IMR-90 (cell line): ENCODE measurements around the gene DLL3.

ENCODE experiments used
- CEBPB ChIP-seq: IDR thresholded peaks from 2 replicates; pipeline ENCODE4 v1.6.1; 2012; ENCODE audit warnings: low read depth, low read length, improper control_type of control experiment
- CTCF ChIP-seq: conservative IDR thresholded peaks from 2 replicates; pipeline ENCODE4 v1.5.1; 2012; ENCODE audit warnings: mild to moderate bottlenecking, low read depth, low read length, improper control_type of control experiment
- FOS ChIP-seq: fragments of 150-350 bp; IDR thresholded peaks from 2 replicates; pipeline ENCODE4 v1.6.1; 2016; ENCODE audit warnings: low read depth, low read length
- POLR2A ChIP-seq: IDR thresholded peaks from 2 replicates; pipeline ENCODE4 v1.6.1; 2012; ENCODE audit warnings: mild to moderate bottlenecking, low read depth, low read length
- RAD21 ChIP-seq: IDR thresholded peaks from 2 replicates; pipeline ENCODE4 v1.6.1; 2012; ENCODE audit warnings: low read length, improper control_type of control experiment
- RFX5 ChIP-seq: IDR thresholded peaks from 2 replicates; pipeline ENCODE4 v1.8.0; 2012; ENCODE audit warnings: low read depth, mild to moderate bottlenecking, low read length, moderate library complexity
- SMC3 ChIP-seq: fragments of 150-350 bp; IDR thresholded peaks from 2 replicates; pipeline ENCODE4 v1.6.1; 2016; ENCODE audit warnings: low read depth, mild to moderate bottlenecking, antibody characterized with exemption, low read length, moderate library complexity
- USF2 ChIP-seq: fragments of 150-350 bp; IDR thresholded peaks from 2 replicates; pipeline ENCODE4 v1.6.1; 2017; ENCODE audit warnings: mild to moderate bottlenecking, antibody characterized with exemption, low read length, low read depth

- TF ChIP-seq CTCF, result peak; percentile 85
- TF ChIP-seq POLR2A, result peak; percentile 73
- peak; percentile 50 for TF ChIP-seq RAD21
- no peak for TF ChIP-seq CEBPB
- TF ChIP-seq USF2, result no peak
- TF ChIP-seq FOS, result no peak
- no peak for TF ChIP-seq RFX5
- peak; percentile 54 for TF ChIP-seq SMC3
Observed at GRCh38 chr19:39539518-39540332, 41.0 kb downstream of the DLL3 start, which contains the start of gene EID2.
